Right lung (tissue), 10 donors: ENCODE measurements around the gene MAGEA3. TPM values are rescaled to one million over a fixed set of nuclear protein-coding genes. Genes with fewer than 3 reads are reported as not detected.
"Not testable (repeated sequence)": the region's sequence is repeated elsewhere in the genome, so short reads cannot be mapped to it uniquely, and the experiment has no call there.

Source experiments
- DNase-seq, 2 donors: peaks; one replicate each; pipeline ENCODE4 v3.0.0-alpha.2; 2013
- long read RNA-seq, 8 donors: transcript quantifications; one replicate each; lab custom pipeline, GENCODE V29; 2026
- polyA plus RNA-seq, 5 donors: library from polyadenylated mRNA; unstranded; fragments of 120-200 nt; gene quantifications; one replicate each; pipeline versions ENCODE4 v1.2.1 to v1.2.3, GENCODE V29; 2013; ENCODE audit warnings: inconsistent platforms in 1 of 5, low replicate concordance in 1 of 5; ENCODE audit not compliant: insufficient read length in 5 of 5, insufficient read depth in 1 of 5

Gene MAGEA3
- not detected for polyA plus RNA-seq
- long read RNA-seq, donor 1: 0 reads
- long read RNA-seq, donor 2: 0 reads
- long read RNA-seq, donor 3: 0 reads
- long read RNA-seq, donor 4: 0 reads
- long read RNA-seq, donor 5: 0 reads
- long read RNA-seq, donor 6: 0 reads
- long read RNA-seq, donor 7: 0 reads
- long read RNA-seq, donor 8: 0 reads

- not testable (repeated sequence) for DNase-seq
These were observed at the start of gene MAGEA3 for GRCh38 chrX:152697952-152698931. Gene MAGEA3 (plus strand): TSS chrX:152698794. CDS start chrX:152700833, 2,039 bp downstream.

GRCh38 chrX:152652060-152652459, 46.5 kb upstream of the MAGEA3 start:
- no peak for DNase-seq

GRCh38 chrX:152652467-152652866, 46.1 kb upstream of the MAGEA3 start:
- no peak for DNase-seq

GRCh38 chrX:152656087-152656486, 42.5 kb upstream of the MAGEA3 start:
- DNase-seq: no peak

GRCh38 chrX:152656890-152657289, 41.7 kb upstream of the MAGEA3 start:
- DNase-seq: no peak

GRCh38 chrX:152658302-152658701, 40.3 kb upstream of the MAGEA3 start:
- DNase-seq: no peak

GRCh38 chrX:152663086-152663485, 35.5 kb upstream of the MAGEA3 start:
- DNase-seq: no peak

GRCh38 chrX:152674135-152674534, 24.5 kb upstream of the MAGEA3 start:
- DNase-seq: no peak

GRCh38 chrX:152674652-152675051, 23.9 kb upstream of the MAGEA3 start:
- not testable (repeated sequence) for DNase-seq

GRCh38 chrX:152681012-152681411, 17.6 kb upstream of the MAGEA3 start:
- not testable (repeated sequence) for DNase-seq

- DNase-seq: not testable (repeated sequence)
These were observed 1.8 kb downstream of the MAGEA3 start for GRCh38 chrX:152700390-152700789.

- DNase-seq: not testable (repeated sequence)
These were observed 7.9 kb downstream of the MAGEA3 start for GRCh38 chrX:152706500-152706899.

GRCh38 chrX:152709173-152709572, 10.6 kb downstream of the MAGEA3 start, which contains the start of gene CSAG2:
Gene CSAG2 (minus strand): TSS chrX:152709273. CDS start chrX:152709112, 161 bp downstream.
- not testable (repeated sequence) for DNase-seq

GRCh38 chrX:152713195-152713594, 14.6 kb downstream of the MAGEA3 start:
- DNase-seq: not testable (repeated sequence)

GRCh38 chrX:152713815-152714787, 15.5 kb downstream of the MAGEA3 start, which contains the start of gene MAGEA2B:
Gene MAGEA2B (plus strand): TSS chrX:152714628. CDS start chrX:152717107, 2,479 bp downstream.
- DNase-seq: not testable (repeated sequence)

GRCh38 chrX:152725409-152725808, 26.8 kb downstream of the MAGEA3 start:
- no peak for DNase-seq

GRCh38 chrX:152733261-152733975, 34.8 kb downstream of the MAGEA3 start, which contains the start of the genes CSAG1 and MAGEA12:
Gene CSAG1 (minus strand): TSS chrX:152733721. CDS start chrX:152732460, 1,261 bp downstream.
Gene MAGEA12 (plus strand): TSS chrX:152733757. CDS start chrX:152736162, 2,405 bp downstream.
- DNase-seq: no peak

- not testable (repeated sequence) for DNase-seq
These were observed 35.7 kb downstream of the MAGEA3 start for GRCh38 chrX:152734143-152734858.

GRCh38 chrX:152735101-152735500, 36.5 kb downstream of the MAGEA3 start:
- DNase-seq: no peak
